ENCODE results near the gene NUP214. TPM values are rescaled to one million over a fixed set of nuclear protein-coding genes. Genes with fewer than 3 reads are reported as not detected.

The NUP214 gene
- 22.9 to 26.5 TPM (median 23.1 TPM) in 5 replicates for total RNA-seq (2022; extraction: Qiagen RNA extraction)

GRCh38 chr9:131125288-131126058 lies at the start of gene NUP214:
Gene NUP214, plus strand, starts transcription at chr9:131125586. Its CDS starts 119 bp downstream, at chr9:131125705.

DNA sequence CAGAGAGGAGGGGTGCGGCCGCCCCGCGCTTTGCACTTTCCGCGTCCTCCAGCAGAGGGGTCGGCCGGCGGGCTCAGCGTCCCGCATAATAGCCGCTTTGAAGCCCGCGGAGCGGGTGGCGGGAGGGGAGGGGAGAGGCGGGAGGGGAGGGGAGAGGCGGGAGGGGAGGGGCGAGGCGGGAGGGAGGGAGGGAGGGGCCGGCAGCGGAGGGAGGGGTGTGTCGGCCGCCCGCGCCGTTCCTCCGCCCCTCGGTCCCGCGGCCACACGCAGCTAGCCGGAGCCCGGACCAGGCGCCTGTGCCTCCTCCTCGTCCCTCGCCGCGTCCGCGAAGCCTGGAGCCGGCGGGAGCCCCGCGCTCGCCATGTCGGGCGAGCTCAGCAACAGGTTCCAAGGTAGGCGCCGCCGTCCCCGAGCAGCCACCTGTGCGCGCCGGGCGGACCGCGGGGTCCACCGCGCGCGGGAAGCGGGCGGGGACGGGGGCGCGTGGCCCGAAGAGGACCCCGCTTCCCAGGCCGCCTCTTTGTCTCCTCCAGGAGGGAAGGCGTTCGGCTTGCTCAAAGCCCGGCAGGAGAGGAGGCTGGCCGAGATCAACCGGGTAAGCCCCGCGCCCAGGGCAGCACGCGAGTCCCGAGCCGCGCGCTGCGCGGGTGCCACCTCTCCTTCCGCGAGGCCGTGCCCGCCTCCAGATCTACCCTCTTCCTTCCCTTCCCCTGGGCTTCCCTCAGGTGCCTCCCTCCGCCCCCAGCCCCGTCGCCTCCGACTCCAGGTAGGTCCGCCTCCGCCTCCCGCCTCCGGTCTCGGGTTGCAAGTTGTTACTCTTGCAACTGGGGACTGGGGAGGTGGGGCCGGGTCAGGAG lies 28.9 kb upstream of the NUP214 start, which contains the start of gene AIF1L:
AIF1L (plus strand) TSS at position 263 of the 857 bp plus-strand sequence; CDS start at position 362, 99 bp downstream.

DNA sequence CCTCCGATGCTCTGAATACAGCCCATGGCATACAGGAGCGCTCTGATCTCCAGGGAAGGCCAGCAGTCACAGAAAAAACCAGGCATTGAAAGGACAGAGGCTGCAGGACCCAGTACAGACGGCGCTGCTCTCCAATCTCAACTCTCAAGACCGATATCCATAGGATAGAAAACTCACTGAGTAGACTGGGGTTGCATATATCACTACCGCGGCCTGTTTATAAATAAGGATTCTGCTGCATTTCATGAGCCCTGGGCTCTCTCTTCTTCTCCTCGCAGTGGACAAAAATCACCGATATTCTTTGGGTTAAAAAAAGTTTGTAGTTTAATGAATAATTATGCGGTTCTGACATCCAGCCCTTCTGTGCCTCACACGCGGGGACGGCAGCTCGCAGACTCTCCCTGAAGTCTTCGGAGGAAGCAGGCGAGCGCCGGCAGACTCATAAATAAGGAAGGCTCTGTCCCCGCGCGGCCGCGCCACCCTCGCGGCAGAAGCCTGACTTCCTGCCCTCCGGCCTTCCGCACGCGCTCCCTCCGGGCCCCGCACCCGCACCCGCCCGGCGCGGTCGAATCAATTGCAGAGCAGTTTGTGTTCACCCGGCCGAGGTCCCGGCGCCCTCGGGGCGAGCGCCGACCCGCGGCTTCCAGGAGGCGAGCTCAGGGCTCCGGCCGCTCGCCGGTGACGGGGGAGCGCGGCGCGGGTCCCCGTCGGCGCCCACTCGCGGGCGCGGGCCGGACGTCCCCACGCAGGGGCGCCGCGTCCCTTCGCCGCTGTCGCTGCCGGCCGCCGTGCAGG lies 150.9 kb downstream of the NUP214 start, which contains the start of gene FAM78A:
FAM78A (minus strand) TSS at position 417 of the 795 bp plus-strand sequence; CDS start at position 86, 331 bp downstream.

Other genes with a start within 250 kb of the NUP214 start
- gene QRFP, start 228.8 kb upstream of the NUP214 start, total RNA-seq (2022; extraction: Qiagen RNA extraction) = not detected in 5 replicates
- 12.5 to 19.2 TPM (median 16.0 TPM) in 5 replicates for gene FIBCD1, start 186.3 kb upstream of the NUP214 start, total RNA-seq (2022; extraction: Qiagen RNA extraction)
- 1.5 to 3.1 TPM (median 2.2 TPM) in 5 replicates for gene LAMC3, start 116.4 kb upstream of the NUP214 start, total RNA-seq (2022; extraction: Qiagen RNA extraction)
- gene AIF1L, start 29.1 kb upstream of the NUP214 start, total RNA-seq (2022; extraction: Qiagen RNA extraction) = 1.3 to 1.8 TPM (median 1.7 TPM) in 5 replicates
- gene FAM78A, start 150.9 kb downstream of the NUP214 start, total RNA-seq (2022; extraction: Qiagen RNA extraction) = 0.16 to 1.0 TPM (median 0.29 TPM) in 5 replicates
- gene PLPP7, start 164.1 kb downstream of the NUP214 start, total RNA-seq (2022; extraction: Qiagen RNA extraction) = 0.05 TPM in 1 of 5 replicates, not detected in the others

All from A549 treated with Mapracorat at 1 μM for 4 hours (cell line).